DND-41 (cell line): ENCODE measurements around the gene PEPD.

Source experiments
- EZH2 ChIP-seq: IDR thresholded peaks from 3 replicates; pipeline ENCODE4 v1.6.1; 2012; ENCODE audit warnings: borderline replicate concordance, low read depth, mild to moderate bottlenecking, moderate library complexity, low read length, inconsistent platforms; ENCODE audit not compliant: severe bottlenecking
- TF ChIP-seq, protein P1 (sequence below): IDR thresholded peaks from 2 replicates; pipeline ENCODE4 v1.5.1; 2012; ENCODE audit warnings: borderline replicate concordance, low read length, moderate library complexity, mild to moderate bottlenecking; ENCODE audit not compliant: poor library complexity, severe bottlenecking; ENCODE audit errors: extremely low read depth

DNA sequence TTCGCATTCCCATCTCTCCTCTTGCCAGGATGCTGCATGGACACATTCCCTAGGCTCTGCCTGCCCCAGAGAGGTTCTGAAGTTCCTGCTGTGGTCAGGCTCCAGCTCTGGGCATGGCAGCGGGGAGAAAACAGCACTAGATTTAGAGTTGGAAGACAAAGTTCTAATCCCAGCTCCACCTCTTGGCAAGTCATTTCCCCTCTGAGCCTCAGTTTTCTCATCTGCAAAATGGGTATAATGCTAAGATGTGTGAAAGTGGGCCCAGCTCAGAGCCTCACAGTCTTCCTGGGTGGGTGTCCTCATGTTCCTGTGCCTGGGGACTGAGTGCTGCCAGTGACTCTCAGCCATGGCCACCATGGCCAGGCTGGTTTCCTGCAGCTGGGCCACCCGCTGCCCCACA lies 9.6 kb downstream of the PEPD start:
- TF ChIP-seq EZH2, result no peak
- TF ChIP-seq, protein P1, sequence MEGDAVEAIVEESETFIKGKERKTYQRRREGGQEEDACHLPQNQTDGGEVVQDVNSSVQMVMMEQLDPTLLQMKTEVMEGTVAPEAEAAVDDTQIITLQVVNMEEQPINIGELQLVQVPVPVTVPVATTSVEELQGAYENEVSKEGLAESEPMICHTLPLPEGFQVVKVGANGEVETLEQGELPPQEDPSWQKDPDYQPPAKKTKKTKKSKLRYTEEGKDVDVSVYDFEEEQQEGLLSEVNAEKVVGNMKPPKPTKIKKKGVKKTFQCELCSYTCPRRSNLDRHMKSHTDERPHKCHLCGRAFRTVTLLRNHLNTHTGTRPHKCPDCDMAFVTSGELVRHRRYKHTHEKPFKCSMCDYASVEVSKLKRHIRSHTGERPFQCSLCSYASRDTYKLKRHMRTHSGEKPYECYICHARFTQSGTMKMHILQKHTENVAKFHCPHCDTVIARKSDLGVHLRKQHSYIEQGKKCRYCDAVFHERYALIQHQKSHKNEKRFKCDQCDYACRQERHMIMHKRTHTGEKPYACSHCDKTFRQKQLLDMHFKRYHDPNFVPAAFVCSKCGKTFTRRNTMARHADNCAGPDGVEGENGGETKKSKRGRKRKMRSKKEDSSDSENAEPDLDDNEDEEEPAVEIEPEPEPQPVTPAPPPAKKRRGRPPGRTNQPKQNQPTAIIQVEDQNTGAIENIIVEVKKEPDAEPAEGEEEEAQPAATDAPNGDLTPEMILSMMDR, result no peak
